Kasumi-1 (cell line): ENCODE data around the gene CKLF.
"Not testable (repeated sequence)": the region's sequence is repeated elsewhere in the genome, so short reads cannot be mapped to it uniquely, and the experiment has no call there.

Experiments used
- DNase-seq, 2 experiments: peaks; one replicate each; lab custom pipeline; 2025; lab: John Stamatoyannopoulos, UW

Gene CKLF

GRCh38 chr16:66596986-66597848 lies 44.8 kb downstream of the CKLF start:
- DNase-seq: no peak

GRCh38 chr16:66598111-66598510 lies 45.7 kb downstream of the CKLF start:
- DNase-seq: peak in 1 of 2 experiments; percentile 32

GRCh38 chr16:66599726-66600125 lies 47.4 kb downstream of the CKLF start:
- no peak for DNase-seq

GRCh38 chr16:66600477-66600876 lies 48.1 kb downstream of the CKLF start:
- no peak for DNase-seq

GRCh38 chr16:66601471-66601870 lies 49.1 kb downstream of the CKLF start:
- DNase-seq: no peak

- peak; percentile 89 to 91 for DNase-seq
Measured at GRCh38 chr16:66603537-66604375, 51.4 kb downstream of the CKLF start.

GRCh38 chr16:66604376-66605176 lies 52.2 kb downstream of the CKLF start, which contains the start of gene CMTM3:
CMTM3 (plus strand) TSS chr16:66604704; CDS start chr16:66604806, 102 bp downstream.
- DNase-seq: peak; percentile 86 to 88

- peak in 1 of 2 experiments; percentile 14 for DNase-seq
Measured at GRCh38 chr16:66605177-66605978, 53.0 kb downstream of the CKLF start.

- peak in 1 of 2 experiments; percentile 29 for DNase-seq
Measured at GRCh38 chr16:66605979-66606751, 53.8 kb downstream of the CKLF start.

- DNase-seq: peak; percentile 84 to 85
Measured at GRCh38 chr16:66608241-66609138, 56.1 kb downstream of the CKLF start.

- DNase-seq: no peak
Measured at GRCh38 chr16:66609139-66609510, 56.7 kb downstream of the CKLF start.

- no peak for DNase-seq
Measured at GRCh38 chr16:66610111-66610820, 57.9 kb downstream of the CKLF start.

- not testable (repeated sequence) for DNase-seq
Measured at GRCh38 chr16:66611911-66612310, 59.5 kb downstream of the CKLF start.

GRCh38 chr16:66612422-66612821 lies 60.0 kb downstream of the CKLF start:
- DNase-seq: no peak

GRCh38 chr16:66614161-66614802 lies 61.9 kb downstream of the CKLF start:
- DNase-seq: no peak
